Stimulated activated naive B cell treated with anti-CD40 and anti-IgM and Interleukin-4, amounts not matched to agents 10 μg/mL and 1 μg/mL and 100 μg/mL, for 72 hours (primary cell): ENCODE results near the gene LRRC27.

Experiments
- ATAC-seq, 2 donors: fragments of 150-1000 bp; cut with Tn5 transposase; replicated peaks; 2 replicates each; pipeline ENCODE4 v1.10.0; 2021; ENCODE audit warnings: moderate library complexity in 1 of 2
- DNase-seq: peaks from one replicate; pipeline ENCODE4 v3.0.0; 2021
- H3K27ac Mint-ChIP-seq: one replicate; pipeline ENCODE4 v1.8.0; 2022; ENCODE audit warnings: mild to moderate bottlenecking, mixed read lengths
- H3K27me3 Mint-ChIP-seq, 2 donors: one replicate each; pipeline ENCODE4 v1.8.0; 2022; ENCODE audit warnings: mixed read lengths in 2 of 2
- H3K36me3 Mint-ChIP-seq, 2 donors: one replicate each; pipeline ENCODE4 v1.8.0; 2022; ENCODE audit warnings: mixed read lengths in 2 of 2, mild to moderate bottlenecking in 1 of 2
- H3K4me1 Mint-ChIP-seq, 2 donors: one replicate each; pipeline ENCODE4 v1.8.0; 2022; ENCODE audit warnings: mixed read lengths in 2 of 2, mild to moderate bottlenecking in 1 of 2
- H3K4me3 Mint-ChIP-seq, 2 donors: one replicate each; pipeline ENCODE4 v1.8.0; 2022; ENCODE audit warnings: mild to moderate bottlenecking in 2 of 2, mixed read lengths in 2 of 2, moderate library complexity in 1 of 2
- H3K9me3 Mint-ChIP-seq, 2 donors: one replicate each; pipeline ENCODE4 v1.8.0; 2022; ENCODE audit warnings: mixed read lengths in 2 of 2, mild to moderate bottlenecking in 1 of 2

The LRRC27 gene

GRCh38 chr10:132423966-132424861 lies 92.2 kb downstream of the LRRC27 start:
- H3K4me1 Mint-ChIP-seq, result peaks cover 34 to 45% of the 10 kb centered on the region in 2 donors
- no peaks in the 10 kb centered on the region for H3K36me3 Mint-ChIP-seq
- DNase-seq (no peak), ATAC-seq (no peak)
- H3K4me3 Mint-ChIP-seq, result no peak overlapping the region
- no peaks in the 10 kb centered on the region for H3K27me3 Mint-ChIP-seq
- no peak overlapping the region for H3K27ac Mint-ChIP-seq
- no peaks in the 10 kb centered on the region for H3K9me3 Mint-ChIP-seq

- H3K4me3 Mint-ChIP-seq, result no peak overlapping the region
- no peaks in the 10 kb centered on the region for H3K27me3 Mint-ChIP-seq
- H3K4me1 Mint-ChIP-seq, result peaks cover 34 to 47% of the 10 kb centered on the region in 2 donors
- no peaks in the 10 kb centered on the region for H3K36me3 Mint-ChIP-seq
- no peaks in the 10 kb centered on the region for H3K9me3 Mint-ChIP-seq
- H3K27ac Mint-ChIP-seq, result no peak overlapping the region
- DNase-seq (no peak), ATAC-seq (no peak)
Measured at GRCh38 chr10:132425029-132425756, 93.2 kb downstream of the LRRC27 start.

- H3K4me3 Mint-ChIP-seq, result no peak overlapping the region
- DNase-seq, result no peak
- H3K27me3 Mint-ChIP-seq, result no peaks in the 10 kb centered on the region
- no peak overlapping the region for H3K27ac Mint-ChIP-seq
- H3K36me3 Mint-ChIP-seq, result no peaks in the 10 kb centered on the region
- ATAC-seq, result no peak
- H3K4me1 Mint-ChIP-seq, result peaks cover 33 to 46% of the 10 kb centered on the region in 2 donors
- H3K9me3 Mint-ChIP-seq, result no peaks in the 10 kb centered on the region
Measured at GRCh38 chr10:132425757-132426155, 93.8 kb downstream of the LRRC27 start.

- no peaks in the 10 kb centered on the region for H3K36me3 Mint-ChIP-seq
- no peak overlapping the region for H3K4me3 Mint-ChIP-seq
- DNase-seq, result no peak
- no peak overlapping the region for H3K27ac Mint-ChIP-seq
- peaks cover 24 to 31% of the 10 kb centered on the region in 2 donors for H3K4me1 Mint-ChIP-seq
- H3K27me3 Mint-ChIP-seq, result no peaks in the 10 kb centered on the region
- no peaks in the 10 kb centered on the region for H3K9me3 Mint-ChIP-seq
- ATAC-seq, result no peak
Measured at GRCh38 chr10:132427006-132427771, 95.2 kb downstream of the LRRC27 start.

GRCh38 chr10:132427939-132428367 lies 96.0 kb downstream of the LRRC27 start:
- DNase-seq, result no peak
- H3K27ac Mint-ChIP-seq, result no peak overlapping the region
- no peak for ATAC-seq
- no peaks in the 10 kb centered on the region for H3K27me3 Mint-ChIP-seq
- peaks cover 18 to 24% of the 10 kb centered on the region in 2 donors for H3K4me1 Mint-ChIP-seq
- H3K9me3 Mint-ChIP-seq, result no peaks in the 10 kb centered on the region
- no peaks in the 10 kb centered on the region for H3K36me3 Mint-ChIP-seq
- no peak overlapping the region for H3K4me3 Mint-ChIP-seq

- no peaks in the 10 kb centered on the region for H3K9me3 Mint-ChIP-seq
- no peak for DNase-seq
- no peaks in the 10 kb centered on the region for H3K27me3 Mint-ChIP-seq
- H3K27ac Mint-ChIP-seq, result no peak overlapping the region
- no peaks in the 10 kb centered on the region for H3K36me3 Mint-ChIP-seq
- H3K4me1 Mint-ChIP-seq, result peaks cover 12 to 18% of the 10 kb centered on the region in 2 donors
- no peak for ATAC-seq
- no peak overlapping the region for H3K4me3 Mint-ChIP-seq
Measured at GRCh38 chr10:132428486-132428995, 96.5 kb downstream of the LRRC27 start.
